Measurements from ENCODE around the gene DDX10.

DDX10 gene

GRCh38 chr11:108708173-108708572 lies 43.3 kb downstream of the DDX10 start:
- no peak for DNase-seq
- Histone ChIP-seq H3K27ac (ENCODE audit: low read length) (no peak overlapping the region), H3K9ac (ENCODE audit: low read depth, low read length) (no peak overlapping the region), H3K9me3 (ENCODE audit: insufficient read depth, low read length, severe bottlenecking) (peaks cover 13% of the 10 kb centered on the region), H3K79me2 (ENCODE audit: insufficient read depth, low read length) (peaks cover 7% of the 10 kb centered on the region; the same call in 1 of the 2 replicates), H3K4me1 (ENCODE audit: insufficient read depth, low read length) (no peaks in the 10 kb centered on the region), H4K20me1 (ENCODE audit: insufficient read depth, low read length) (no peaks in the 10 kb centered on the region), H3K4me2 (ENCODE audit: insufficient read depth, low read length) (no peak overlapping the region), H3K36me3 (ENCODE audit: insufficient read depth, low read length) (peaks cover 71% of the 10 kb centered on the region), H3K27me3 (ENCODE audit: insufficient read depth, low read length, poor library complexity) (no peaks in the 10 kb centered on the region), H2AFZ (ENCODE audit: low read depth, low read length) (no peak overlapping the region), H3K4me3 (ENCODE audit: low read depth in 1 of 2, low read length in 2 of 2) (no peak overlapping the region)
- ATAC-seq (ENCODE audit: insufficient read depth, low read depth) = no peak
- no peak for TF ChIP-seq EZH2 (IDR thresholded peaks at IDR 0.05; ENCODE audit: borderline replicate concordance, low read depth, low read length, severe bottlenecking)
- TF ChIP-seq, protein P1, sequence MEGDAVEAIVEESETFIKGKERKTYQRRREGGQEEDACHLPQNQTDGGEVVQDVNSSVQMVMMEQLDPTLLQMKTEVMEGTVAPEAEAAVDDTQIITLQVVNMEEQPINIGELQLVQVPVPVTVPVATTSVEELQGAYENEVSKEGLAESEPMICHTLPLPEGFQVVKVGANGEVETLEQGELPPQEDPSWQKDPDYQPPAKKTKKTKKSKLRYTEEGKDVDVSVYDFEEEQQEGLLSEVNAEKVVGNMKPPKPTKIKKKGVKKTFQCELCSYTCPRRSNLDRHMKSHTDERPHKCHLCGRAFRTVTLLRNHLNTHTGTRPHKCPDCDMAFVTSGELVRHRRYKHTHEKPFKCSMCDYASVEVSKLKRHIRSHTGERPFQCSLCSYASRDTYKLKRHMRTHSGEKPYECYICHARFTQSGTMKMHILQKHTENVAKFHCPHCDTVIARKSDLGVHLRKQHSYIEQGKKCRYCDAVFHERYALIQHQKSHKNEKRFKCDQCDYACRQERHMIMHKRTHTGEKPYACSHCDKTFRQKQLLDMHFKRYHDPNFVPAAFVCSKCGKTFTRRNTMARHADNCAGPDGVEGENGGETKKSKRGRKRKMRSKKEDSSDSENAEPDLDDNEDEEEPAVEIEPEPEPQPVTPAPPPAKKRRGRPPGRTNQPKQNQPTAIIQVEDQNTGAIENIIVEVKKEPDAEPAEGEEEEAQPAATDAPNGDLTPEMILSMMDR (IDR thresholded peaks at IDR 0.05; ENCODE audit: borderline replicate concordance, extremely low read depth, low read length, poor library complexity, severe bottlenecking) = no peak

- TF ChIP-seq, protein P1 (IDR thresholded peaks at IDR 0.05; ENCODE audit: borderline replicate concordance, extremely low read depth, low read length, poor library complexity, severe bottlenecking) = no peak
- no peak for TF ChIP-seq EZH2 (IDR thresholded peaks at IDR 0.05; ENCODE audit: borderline replicate concordance, low read depth, low read length, severe bottlenecking)
Observed at GRCh38 chr11:108709741-108710140, 44.9 kb downstream of the DDX10 start.

GRCh38 chr11:108713076-108713790 lies 48.4 kb downstream of the DDX10 start:
- Histone ChIP-seq H3K79me2 (ENCODE audit: insufficient read depth, low read length) (peaks cover 7% of the 10 kb centered on the region; the same call in 1 of the 2 replicates), H3K27me3 (ENCODE audit: insufficient read depth, low read length, poor library complexity) (no peaks in the 10 kb centered on the region), H3K36me3 (ENCODE audit: insufficient read depth, low read length) (peaks cover 42% of the 10 kb centered on the region), H3K9ac (ENCODE audit: low read depth, low read length) (no peak overlapping the region), H3K4me3 (ENCODE audit: low read depth in 1 of 2, low read length in 2 of 2) (no peak overlapping the region), H2AFZ (ENCODE audit: low read depth, low read length) (no peak overlapping the region), H3K4me2 (ENCODE audit: insufficient read depth, low read length) (no peak overlapping the region), H3K4me1 (ENCODE audit: insufficient read depth, low read length) (no peaks in the 10 kb centered on the region), H3K9me3 (ENCODE audit: insufficient read depth, low read length, severe bottlenecking) (peaks cover 7% of the 10 kb centered on the region), H3K27ac (ENCODE audit: low read length) (no peak overlapping the region), H4K20me1 (ENCODE audit: insufficient read depth, low read length) (no peaks in the 10 kb centered on the region; the same call in 1 of the 2 replicates)
- DNase-seq = no peak
- no peak for ATAC-seq (ENCODE audit: insufficient read depth, low read depth)
- TF ChIP-seq, protein P1 (IDR thresholded peaks at IDR 0.05; ENCODE audit: borderline replicate concordance, extremely low read depth, low read length, poor library complexity, severe bottlenecking) = no peak
- TF ChIP-seq EZH2 (IDR thresholded peaks at IDR 0.05; ENCODE audit: borderline replicate concordance, low read depth, low read length, severe bottlenecking) = no peak

More at GRCh38 chr11:108709741-108710140, 44.9 kb downstream of the DDX10 start:
- Histone ChIP-seq H3K36me3 (ENCODE audit: insufficient read depth, low read length) (peaks cover 60% of the 10 kb centered on the region), H3K27me3 (ENCODE audit: insufficient read depth, low read length, poor library complexity) (no peaks in the 10 kb centered on the region), H3K9me3 (ENCODE audit: insufficient read depth, low read length, severe bottlenecking) (peaks cover 13% of the 10 kb centered on the region), H3K9ac (ENCODE audit: low read depth, low read length) (no peak overlapping the region), H4K20me1 (ENCODE audit: insufficient read depth, low read length) (no peaks in the 10 kb centered on the region; the same call in 1 of the 2 replicates), H3K4me3 (ENCODE audit: low read depth in 1 of 2, low read length in 2 of 2) (no peak overlapping the region), H3K79me2 (ENCODE audit: insufficient read depth, low read length) (peaks cover 7% of the 10 kb centered on the region; the same call in 1 of the 2 replicates), H3K4me2 (ENCODE audit: insufficient read depth, low read length) (no peak overlapping the region), H3K27ac (ENCODE audit: low read length) (no peak overlapping the region), H3K4me1 (ENCODE audit: insufficient read depth, low read length) (no peaks in the 10 kb centered on the region), H2AFZ (ENCODE audit: low read depth, low read length) (no peak overlapping the region)
- DNase-seq (no peak), ATAC-seq (ENCODE audit: insufficient read depth, low read depth) (no peak)
